OCI-LY7 (cell line): Measurements from ENCODE around the gene ZSCAN31. TPM values are rescaled to one million over a fixed set of nuclear protein-coding genes. Genes with fewer than 3 reads are reported as not detected.
A peak's percentile ranks its signal among the peaks of the same experiment; 100 is the strongest.

Experiments used
- BruUV-seq: library from RNA; stranded (reverse); fragments of 400-500 nt; replicated peaks from 2 replicates; lab custom pipeline; 2021; lab: Mats Ljungman, UMichigan
- CTCF ChIA-PET: fragments of 300-600 bp; sonication (Branson Sonifier 250); formaldehyde crosslinking; loops from one replicate; lab custom pipeline; 2022; ENCODE audit warnings: antibody characterized with exemption; ENCODE audit not compliant: unreplicated experiment; lab: Charles Lee
- POLR2A ChIA-PET: fragments of 300-600 bp; sonication (Branson Sonifier 250); formaldehyde crosslinking; loops from one replicate; lab custom pipeline; 2022; ENCODE audit warnings: antibody characterized with exemption; lab: Charles Lee
- DNase-seq: peaks from one replicate; pipeline ENCODE4 v3.0.0-alpha.2; 2015; ENCODE audit warnings: low spot score
- H2AFZ ChIP-seq: fragments of 200-600 bp; sonication (generic), shearing (Covaris generic); 2 replicates; pipeline ENCODE4 v1.6.1; 2014; ENCODE audit warnings: mild to moderate bottlenecking, antibody characterized with exemption, low read length, moderate library complexity
- H3K27ac ChIP-seq: fragments of 200-600 bp; sonication (generic); 2 replicates; pipeline ENCODE4 v1.5.1; 2014; ENCODE audit warnings: mixed run types, low read depth, mild to moderate bottlenecking, moderate library complexity, low read length, inconsistent platforms; ENCODE audit not compliant: poor library complexity, severe bottlenecking
- H3K36me3 ChIP-seq: fragments of 200-600 bp; sonication (generic); 2 replicates; pipeline ENCODE4 v1.6.1; 2014; ENCODE audit warnings: mild to moderate bottlenecking, antibody characterized with exemption, low read length, moderate library complexity, mixed read lengths; ENCODE audit not compliant: insufficient read depth
- H3K4me1 ChIP-seq: fragments of 200-600 bp; sonication (generic); 2 replicates; pipeline ENCODE4 v1.5.1; 2014; ENCODE audit warnings: mild to moderate bottlenecking, low read length; ENCODE audit not compliant: insufficient read depth, poor library complexity, severe bottlenecking
- H3K4me2 ChIP-seq: fragments of 200-600 bp; sonication (generic); 2 replicates; pipeline ENCODE4 v1.6.1; 2014; ENCODE audit warnings: mild to moderate bottlenecking, low read length
- H3K4me3 ChIP-seq: fragments of 200-600 bp; sonication (generic); 2 replicates; pipeline ENCODE4 v1.5.1; 2014; ENCODE audit warnings: mild to moderate bottlenecking, low read depth, low read length; ENCODE audit not compliant: poor library complexity, severe bottlenecking
- H3K79me2 ChIP-seq: fragments of 200-600 bp; sonication (generic); 2 replicates; pipeline ENCODE4 v1.6.1; 2016; ENCODE audit warnings: low read depth, mild to moderate bottlenecking, low read length, moderate library complexity, mixed read lengths; ENCODE audit not compliant: insufficient read depth
- H3K9me2 ChIP-seq: fragments of 200-600 bp; sonication (generic); 2 replicates; pipeline ENCODE4 v1.6.1; 2016; ENCODE audit warnings: mild to moderate bottlenecking, low read length, mixed read lengths; ENCODE audit not compliant: insufficient read depth
- H3K9me3 ChIP-seq: fragments of 200-600 bp; sonication (generic); 2 replicates; pipeline ENCODE4 v1.6.1; 2014; ENCODE audit warnings: mild to moderate bottlenecking, mixed run types, low read length, mixed read lengths
- H4K20me1 ChIP-seq: fragments of 200-600 bp; sonication (generic); 2 replicates; pipeline ENCODE4 v1.6.1; 2014; ENCODE audit warnings: mild to moderate bottlenecking, antibody characterized with exemption, low read length, moderate library complexity, mixed read lengths; ENCODE audit not compliant: insufficient read depth
- EZH2phosphoT487 ChIP-seq: fragments of 200-600 bp; sonication (generic); IDR thresholded peaks from 2 replicates; pipeline ENCODE4 v1.6.1; 2018; ENCODE audit warnings: low read depth, borderline replicate concordance, mild to moderate bottlenecking, mixed run types, antibody characterized with exemption, low read length, moderate library complexity, mixed read lengths
- intact Hi-C: fragments of 100-400 bp; cut with micrococcal nuclease; formaldehyde crosslinking; loops from one replicate; pipeline ENCODE4 v1.10.0; 2022; ENCODE audit not compliant: unreplicated experiment
- total RNA-seq, 2 experiments: library from RNA; depleted of rRNA in 1 of 2; stranded (reverse); fragments of >200 nt in 1 of 2; shearing (Covaris generic) in 1 of 2; gene quantifications; 2 replicates each; pipeline ENCODE4 v1.2.3, GENCODE V29; 2014 to 2022
- TF ChIP-seq, protein P1 (sequence below): fragments of 200-600 bp; sonication (generic); conservative IDR thresholded peaks from 2 replicates; pipeline ENCODE4 v1.5.1; 2014; ENCODE audit warnings: mild to moderate bottlenecking, antibody characterized with exemption, low read length, moderate library complexity, mixed read lengths

ZSCAN31 gene
- total RNA-seq, 2 experiments from 2014 or later = not detected

DNA sequence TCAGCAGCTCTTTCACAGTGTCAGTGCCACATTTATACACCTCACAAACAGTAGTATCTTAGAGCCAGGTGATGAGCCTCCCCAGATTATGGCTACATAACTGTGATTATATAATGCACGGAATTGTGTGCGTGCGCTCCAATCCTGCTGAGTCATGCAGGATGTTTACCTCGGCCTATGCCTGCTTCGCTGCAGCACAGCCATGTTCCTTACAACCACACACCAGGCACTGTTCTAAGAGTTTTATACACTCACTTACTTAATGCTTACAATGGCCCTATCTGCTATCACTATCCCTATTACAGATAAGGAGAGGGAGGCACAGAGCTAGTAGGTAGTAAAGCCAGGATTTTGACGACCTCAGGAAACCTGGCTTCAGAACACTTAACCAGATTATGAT is 21.1 kb upstream of the ZSCAN31 start:
- POLR2A ChIA-PET = interaction anchor here (0.9 kb wide), 1 partner anchor 233 kb away, joined by 3 read pairs; the partner anchor contains the start of gene ZSCAN16
- Histone ChIP-seq H3K4me3 (no peak overlapping the region), H3K79me2 (no peaks in the 10 kb centered on the region), H3K9me2 (no peaks in the 10 kb centered on the region), H3K36me3 (peaks cover 23% of the 10 kb centered on the region), H4K20me1 (no peaks in the 10 kb centered on the region), H3K27ac (no peak overlapping the region), H3K4me2 (no peak overlapping the region), H2AFZ (no peak overlapping the region), H3K9me3 (peaks cover 35% of the 10 kb centered on the region), H3K4me1 (peaks cover 4% of the 10 kb centered on the region)
- no peak for TF ChIP-seq EZH2phosphoT487
- TF ChIP-seq, protein P1, sequence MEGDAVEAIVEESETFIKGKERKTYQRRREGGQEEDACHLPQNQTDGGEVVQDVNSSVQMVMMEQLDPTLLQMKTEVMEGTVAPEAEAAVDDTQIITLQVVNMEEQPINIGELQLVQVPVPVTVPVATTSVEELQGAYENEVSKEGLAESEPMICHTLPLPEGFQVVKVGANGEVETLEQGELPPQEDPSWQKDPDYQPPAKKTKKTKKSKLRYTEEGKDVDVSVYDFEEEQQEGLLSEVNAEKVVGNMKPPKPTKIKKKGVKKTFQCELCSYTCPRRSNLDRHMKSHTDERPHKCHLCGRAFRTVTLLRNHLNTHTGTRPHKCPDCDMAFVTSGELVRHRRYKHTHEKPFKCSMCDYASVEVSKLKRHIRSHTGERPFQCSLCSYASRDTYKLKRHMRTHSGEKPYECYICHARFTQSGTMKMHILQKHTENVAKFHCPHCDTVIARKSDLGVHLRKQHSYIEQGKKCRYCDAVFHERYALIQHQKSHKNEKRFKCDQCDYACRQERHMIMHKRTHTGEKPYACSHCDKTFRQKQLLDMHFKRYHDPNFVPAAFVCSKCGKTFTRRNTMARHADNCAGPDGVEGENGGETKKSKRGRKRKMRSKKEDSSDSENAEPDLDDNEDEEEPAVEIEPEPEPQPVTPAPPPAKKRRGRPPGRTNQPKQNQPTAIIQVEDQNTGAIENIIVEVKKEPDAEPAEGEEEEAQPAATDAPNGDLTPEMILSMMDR = no peak
- DNase-seq = peak; percentile 56
- no TSS peak for BruUV-seq
- intact Hi-C loops = no loop called here
- CTCF ChIA-PET = no interaction called here

DNA sequence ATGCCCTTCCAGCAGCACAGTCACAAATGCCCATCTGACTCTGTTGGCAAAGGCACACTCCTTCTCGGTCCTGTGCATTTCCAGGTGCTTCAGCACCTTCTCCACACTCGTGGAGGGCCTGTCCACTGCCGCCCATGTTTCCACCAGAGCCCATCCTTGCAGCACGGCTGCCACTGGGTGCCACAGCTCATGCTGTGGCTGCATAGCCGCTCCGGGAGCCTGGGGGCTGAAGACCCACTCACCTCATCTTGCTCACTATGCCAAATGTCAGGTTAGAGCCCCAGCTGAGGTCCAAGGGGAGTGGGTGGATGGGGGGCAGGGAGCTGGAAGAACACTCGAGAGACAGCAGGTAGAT is 20.7 kb upstream of the ZSCAN31 start:
- no TSS peak for BruUV-seq
- Histone ChIP-seq H2AFZ (no peak overlapping the region), H3K27ac (no peak overlapping the region), H3K79me2 (no peaks in the 10 kb centered on the region), H3K4me3 (no peak overlapping the region), H3K9me3 (peaks cover 35% of the 10 kb centered on the region), H3K9me2 (no peaks in the 10 kb centered on the region), H3K36me3 (peaks cover 23% of the 10 kb centered on the region), H4K20me1 (no peaks in the 10 kb centered on the region), H3K4me1 (peaks cover 4% of the 10 kb centered on the region), H3K4me2 (no peak overlapping the region)
- no peak for TF ChIP-seq EZH2phosphoT487
- TF ChIP-seq, protein P1 = no peak
- intact Hi-C loops = no loop called here
- ChIA-PET CTCF (no interaction called here), POLR2A (interaction anchor here (0.9 to 1.2 kb wide), 2 partner anchors 219 to 232 kb away, joined by 3 read pairs; partner anchors contain the start of gene ZSCAN16)
- no peak for DNase-seq
